KOPT-K1 (cell line): Measurements from ENCODE around the gene COX10.
"Not testable (repeated sequence)": the region's sequence is repeated elsewhere in the genome, so short reads cannot be mapped to it uniquely, and the experiment has no call there.

ENCODE experiments used
- H3K27ac ChIP-seq: fragments of 200-600 bp; sonication (generic); 2 replicates; pipeline ENCODE4 v1.5.1; 2016; ENCODE audit warnings: antibody characterized with exemption, mild to moderate bottlenecking, low read depth, low read length; ENCODE audit not compliant: poor library complexity, severe bottlenecking
- H3K36me3 ChIP-seq: fragments of 200-600 bp; sonication (generic); 2 replicates; pipeline ENCODE4 v1.5.1; 2017; ENCODE audit warnings: antibody characterized with exemption, mild to moderate bottlenecking, low read length, moderate library complexity; ENCODE audit not compliant: insufficient read depth
- H3K9me3 ChIP-seq: fragments of 200-600 bp; sonication (generic); 2 replicates; pipeline ENCODE4 v1.5.1; 2017; ENCODE audit warnings: antibody characterized with exemption, low read length, mild to moderate bottlenecking; ENCODE audit not compliant: insufficient read depth, poor library complexity, severe bottlenecking

The COX10 gene

DNA sequence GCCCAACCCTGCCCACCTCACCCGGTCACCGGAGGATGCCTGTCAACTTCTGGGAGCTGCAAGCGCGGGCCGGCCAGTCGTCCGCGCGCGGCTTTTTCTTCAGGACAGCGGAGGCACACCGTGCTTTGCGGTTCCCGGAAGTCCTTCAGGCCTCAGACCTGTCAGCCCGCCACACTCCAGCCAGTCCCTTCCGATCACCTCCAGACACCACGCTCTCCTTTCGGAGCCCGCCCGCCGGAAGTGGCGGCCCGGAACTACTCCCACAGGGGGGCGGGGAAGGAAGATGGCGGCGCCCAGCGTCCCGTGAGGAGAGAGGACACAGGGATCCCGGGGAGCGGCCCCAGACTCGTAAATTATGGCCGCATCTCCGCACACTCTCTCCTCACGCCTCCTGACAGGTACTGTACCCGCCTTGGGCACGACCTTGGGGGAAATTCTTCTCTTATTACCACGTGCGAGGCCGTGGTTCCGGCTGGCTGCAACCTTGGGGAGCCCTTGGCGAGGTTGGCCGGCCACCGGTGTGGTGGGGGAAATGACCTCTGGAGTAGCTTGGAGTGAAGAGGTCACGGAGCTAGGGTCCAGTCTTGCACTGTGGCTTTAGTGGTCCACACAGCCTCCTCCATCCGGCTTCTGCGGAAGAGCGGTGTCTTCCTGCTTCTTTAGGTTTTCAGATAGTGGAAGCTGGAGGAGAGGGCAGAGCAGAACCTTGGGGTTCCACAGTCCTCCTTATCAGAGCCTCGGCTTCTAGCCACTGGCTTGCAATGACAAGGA, at the start of gene COX10:
TSS of gene COX10 (plus strand) at position 254 of the 771 bp plus-strand sequence. CDS start at position 356, 102 bp downstream.
- Histone ChIP-seq H3K27ac (peak within 1 kb of the TSS; percentile 78), H3K36me3 (peaks cover 36% of the 10 kb centered on the region), H3K9me3 (peaks cover 25% of the 10 kb centered on the region)

DNA sequence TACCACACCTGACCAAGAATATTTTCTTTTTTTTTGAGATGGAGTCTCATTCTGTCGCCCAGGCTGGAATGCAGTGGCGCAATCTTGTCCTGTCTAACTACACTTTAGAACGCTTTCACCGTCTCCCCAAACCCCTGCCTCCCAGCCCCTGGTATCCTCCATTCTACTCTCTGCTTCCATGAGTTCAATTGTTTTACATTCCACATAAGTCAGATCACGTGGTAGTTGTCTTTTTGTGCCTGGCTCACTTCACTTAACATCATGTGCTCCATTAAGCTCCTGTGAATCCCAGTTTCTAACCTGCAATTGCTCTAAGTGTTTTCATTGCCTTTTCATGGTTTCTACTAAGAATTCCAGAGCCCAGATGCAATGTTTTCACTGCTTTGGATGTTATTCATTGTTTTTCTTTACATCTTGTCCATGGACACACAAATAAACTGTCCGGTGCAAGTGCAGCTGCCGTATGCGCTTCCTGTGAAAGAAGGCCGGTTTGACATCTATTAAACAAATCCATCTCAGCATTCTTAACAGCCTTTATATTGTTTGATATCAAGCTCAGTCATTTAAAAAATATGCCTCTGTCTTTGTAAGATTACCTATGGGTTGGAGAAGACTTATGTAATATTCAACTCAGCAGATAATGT, 47.5 kb upstream of the COX10 start:
- not testable (repeated sequence) for H3K9me3 ChIP-seq, H3K36me3 ChIP-seq, H3K27ac ChIP-seq

DNA sequence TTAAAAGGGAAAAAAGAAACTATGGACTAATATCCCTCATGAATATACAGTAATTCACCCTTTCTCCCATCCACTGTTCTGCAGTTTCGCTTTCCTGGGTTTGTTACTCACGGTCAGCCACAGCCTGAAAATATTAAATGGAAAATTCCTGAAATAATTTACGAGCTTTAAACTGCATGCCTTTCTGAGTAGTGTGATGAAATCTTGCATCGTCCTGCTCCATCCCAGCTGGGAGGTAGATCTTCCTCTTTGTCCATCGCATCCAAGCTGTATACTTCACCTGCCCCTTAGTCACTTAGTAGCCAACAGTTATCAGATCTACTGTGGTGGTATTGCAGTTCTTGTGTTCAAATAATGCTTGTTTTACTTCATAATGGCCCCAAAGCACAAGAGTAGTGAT, 39.5 kb upstream of the COX10 start:
- H3K9me3 ChIP-seq, H3K27ac ChIP-seq: not testable (repeated sequence)
- peaks cover 45% of the 10 kb centered on the region for H3K36me3 ChIP-seq

DNA sequence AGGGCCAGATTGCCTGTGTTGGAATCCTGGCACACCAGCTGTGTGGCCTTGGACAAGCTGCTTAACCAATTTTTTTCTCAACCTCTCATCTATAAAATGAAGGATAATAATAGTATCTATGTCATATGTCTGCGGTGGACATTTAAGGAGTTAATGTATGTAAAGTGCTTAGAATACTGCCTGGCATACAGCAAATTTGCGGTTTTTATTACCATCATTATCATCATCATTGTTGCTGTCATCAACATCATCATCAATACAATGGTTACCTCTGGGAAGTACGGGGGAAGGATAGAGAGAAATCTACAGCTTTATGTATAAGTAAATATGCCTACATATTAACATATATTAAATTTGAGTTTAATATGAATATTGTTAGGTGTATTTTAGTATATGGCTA, 37.1 kb upstream of the COX10 start:
- no peak overlapping the region for H3K27ac ChIP-seq
- H3K9me3 ChIP-seq: peaks cover 4% of the 10 kb centered on the region
- peaks cover 51% of the 10 kb centered on the region for H3K36me3 ChIP-seq

DNA sequence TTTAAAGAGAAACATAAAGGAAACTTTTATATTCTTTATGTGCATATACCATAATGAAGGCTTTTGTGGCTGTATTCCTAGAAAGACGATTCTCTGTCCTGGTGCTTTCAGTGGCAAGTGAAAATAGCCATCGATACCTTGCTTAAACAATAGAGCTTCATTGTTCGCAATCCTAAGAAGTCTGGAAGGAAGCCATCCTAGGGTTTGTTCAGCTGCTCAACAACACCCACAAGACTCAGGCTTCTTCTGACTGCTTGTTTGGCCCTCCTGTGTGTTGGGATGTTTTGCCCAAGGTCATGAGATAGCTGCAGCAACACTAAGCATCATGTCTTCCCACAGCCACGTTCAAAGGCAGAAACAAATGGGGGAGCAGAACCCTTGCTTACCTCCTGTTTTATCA, 36.1 kb upstream of the COX10 start:
- Histone ChIP-seq H3K27ac (no peak overlapping the region), H3K9me3 (peaks cover 4% of the 10 kb centered on the region), H3K36me3 (peaks cover 51% of the 10 kb centered on the region)

DNA sequence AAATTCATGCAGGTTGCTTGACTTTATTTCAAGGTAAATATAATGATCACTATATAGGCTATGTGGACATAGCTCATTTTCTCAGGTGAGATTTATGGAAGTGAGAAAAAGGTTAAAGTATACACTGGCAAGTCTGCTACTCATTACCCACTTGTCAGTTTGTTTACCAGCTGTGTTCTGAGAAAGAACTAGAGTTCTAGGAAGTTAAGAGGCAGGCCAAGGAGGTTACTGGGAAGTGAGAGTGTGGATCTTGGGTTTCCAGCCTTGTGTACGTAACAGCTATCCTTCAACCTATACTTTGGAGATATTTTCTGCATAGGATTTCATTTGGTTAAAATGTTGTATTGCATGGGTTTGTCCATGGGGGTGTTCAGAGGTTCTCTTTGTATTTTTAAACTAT, 31.9 kb upstream of the COX10 start:
- no peak overlapping the region for H3K27ac ChIP-seq
- peaks cover 4% of the 10 kb centered on the region for H3K9me3 ChIP-seq
- H3K36me3 ChIP-seq: peaks cover 34% of the 10 kb centered on the region

DNA sequence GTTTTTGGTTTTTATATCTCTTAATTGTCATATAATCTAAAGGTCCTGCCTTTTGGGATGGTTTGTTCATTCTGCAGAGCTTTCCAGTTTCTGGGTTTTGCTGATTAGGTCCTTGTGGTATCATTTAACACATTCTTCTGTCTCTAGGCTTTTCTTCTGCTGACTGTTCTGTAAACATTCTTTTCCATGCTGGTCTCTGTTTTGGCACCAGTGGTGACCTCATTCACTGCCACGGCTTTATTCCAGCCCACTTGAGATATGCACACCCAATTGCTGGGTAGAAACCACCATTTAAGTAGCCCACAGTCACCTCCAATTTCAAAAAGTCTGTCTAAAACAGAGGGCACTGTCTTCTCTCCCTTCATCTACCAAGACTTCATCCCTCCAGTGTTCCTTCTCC, 31.1 kb upstream of the COX10 start:
- Histone ChIP-seq H3K9me3 (peaks cover 4% of the 10 kb centered on the region), H3K36me3 (peaks cover 26% of the 10 kb centered on the region), H3K27ac (no peak overlapping the region)

DNA sequence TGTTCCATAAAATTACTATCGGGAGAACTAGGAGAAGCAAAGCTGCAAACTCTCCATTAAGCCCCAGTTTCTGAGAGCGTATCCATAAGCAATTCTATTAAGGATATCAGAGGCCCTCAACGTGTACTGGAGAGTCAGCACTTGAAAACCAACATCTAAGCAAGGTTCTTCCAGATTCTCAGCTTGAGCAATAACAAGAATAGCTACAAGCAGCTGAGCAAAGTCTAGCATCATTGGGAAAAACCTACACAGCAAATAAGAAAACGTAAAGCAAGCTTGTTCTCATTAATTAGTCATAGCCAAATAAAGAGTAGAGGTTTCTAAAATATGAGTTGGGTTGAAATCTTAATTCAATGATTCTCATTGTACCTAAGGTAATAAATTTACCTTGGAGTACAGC, 26.9 kb upstream of the COX10 start:
- Histone ChIP-seq H3K36me3 (peaks cover 9% of the 10 kb centered on the region; the same call in 1 of the 2 replicates), H3K27ac (no peak overlapping the region), H3K9me3 (no peaks in the 10 kb centered on the region)

DNA sequence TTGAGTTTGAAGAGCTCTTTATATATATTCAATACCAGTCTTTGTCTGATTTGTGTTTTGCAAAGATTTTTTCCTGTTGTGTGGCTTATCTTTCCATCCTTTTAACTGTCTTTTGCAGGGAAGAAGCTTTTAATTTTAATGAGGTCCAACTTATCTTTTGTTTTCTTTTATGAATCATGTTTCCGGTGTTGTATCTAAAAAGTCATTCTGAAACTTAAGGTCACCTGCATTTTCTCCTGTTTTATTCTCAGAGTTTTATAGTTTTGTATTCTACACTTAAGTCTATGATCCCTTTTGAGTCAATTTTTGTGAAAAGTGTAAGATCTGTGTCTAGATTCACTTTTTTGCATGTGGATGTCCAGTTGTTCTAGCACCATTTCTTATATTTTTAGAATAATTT, 24.6 kb upstream of the COX10 start:
- H3K27ac ChIP-seq: no peak overlapping the region
- H3K9me3 ChIP-seq: no peaks in the 10 kb centered on the region
- peaks cover 4% of the 10 kb centered on the region; the same call in 1 of the 2 replicates for H3K36me3 ChIP-seq

DNA sequence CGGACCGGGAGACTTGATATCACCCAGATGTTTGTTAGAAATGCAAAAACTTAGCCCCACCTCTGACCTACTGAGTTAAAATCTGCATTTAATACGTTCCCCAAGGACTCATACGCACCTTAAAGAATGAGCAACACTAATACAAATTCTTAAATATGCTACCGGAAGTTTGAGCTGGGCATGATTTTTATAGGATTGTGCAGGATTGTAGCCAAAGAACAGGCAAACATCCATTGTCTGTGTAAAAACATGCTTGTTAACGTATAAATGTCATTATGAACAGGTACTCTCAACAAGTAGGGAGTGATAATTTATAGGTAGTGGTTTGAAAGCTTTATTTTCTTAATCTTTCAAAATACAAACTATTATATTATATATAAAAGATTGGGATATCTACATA, 22.3 kb upstream of the COX10 start:
- Histone ChIP-seq H3K27ac (no peak overlapping the region), H3K36me3 (peaks cover 14% of the 10 kb centered on the region), H3K9me3 (no peaks in the 10 kb centered on the region)

DNA sequence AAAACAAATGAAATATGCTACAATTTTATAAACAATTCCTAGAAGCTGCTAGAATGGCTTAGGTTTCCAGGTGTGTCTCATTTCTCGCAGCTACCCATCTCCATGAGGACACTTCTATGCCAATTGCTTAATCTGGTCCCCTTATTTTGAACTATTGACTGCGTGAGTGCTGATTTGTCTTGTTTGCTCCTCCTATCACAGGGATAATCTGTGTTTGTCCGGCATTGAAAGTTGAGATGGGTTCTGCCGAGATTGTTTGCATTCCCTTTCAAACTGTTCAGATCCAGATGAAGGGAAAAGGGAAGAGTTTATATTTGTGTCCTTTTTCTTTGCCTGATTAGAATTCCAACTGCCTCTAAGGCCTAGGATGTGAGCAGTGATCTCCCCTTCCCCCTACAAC, 21.7 kb upstream of the COX10 start:
- Histone ChIP-seq H3K9me3 (no peaks in the 10 kb centered on the region), H3K36me3 (peaks cover 14% of the 10 kb centered on the region), H3K27ac (no peak overlapping the region)

DNA sequence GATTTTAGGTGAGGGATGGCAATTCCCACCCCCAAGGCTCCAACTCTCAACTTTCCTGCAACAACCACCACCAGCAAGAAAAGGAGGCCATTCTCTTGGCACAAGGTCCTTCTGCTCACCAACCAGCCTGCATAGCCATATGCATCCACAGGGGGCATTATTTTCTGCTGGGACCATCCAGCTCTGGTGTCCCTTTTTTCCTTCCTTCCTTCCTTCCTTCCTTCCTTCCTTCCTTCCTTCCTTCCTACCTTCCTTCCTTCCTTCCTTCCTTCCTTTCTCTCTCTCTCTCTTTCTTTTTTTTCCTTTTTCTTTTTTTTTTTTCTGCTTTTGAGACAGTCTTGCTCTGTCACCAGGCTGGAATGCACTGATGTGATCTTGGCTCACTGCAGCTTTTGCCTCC, 21.1 kb upstream of the COX10 start:
- Histone ChIP-seq H3K36me3 (peaks cover 16% of the 10 kb centered on the region), H3K27ac (no peak overlapping the region), H3K9me3 (no peaks in the 10 kb centered on the region)

DNA sequence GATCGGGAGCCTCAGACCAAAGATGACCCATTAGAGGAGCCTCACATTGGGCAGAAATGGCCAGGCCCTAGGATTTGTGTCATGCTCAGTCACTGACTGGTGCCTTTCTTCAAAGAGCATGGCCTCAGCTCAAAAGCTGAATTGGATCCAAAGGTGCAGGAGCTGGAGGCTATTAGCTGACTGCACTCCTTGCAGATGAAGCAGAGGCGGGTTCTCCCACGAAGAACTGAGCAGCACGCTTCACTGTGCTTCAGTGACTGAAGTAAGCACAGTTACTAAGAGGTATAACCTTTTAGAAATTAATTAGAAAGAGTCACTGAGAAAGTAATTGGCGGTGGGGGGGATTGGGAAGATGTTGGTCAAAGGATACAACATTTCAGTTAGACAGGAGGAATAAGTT, 18.7 kb upstream of the COX10 start:
- H3K27ac ChIP-seq: no peak overlapping the region

DNA sequence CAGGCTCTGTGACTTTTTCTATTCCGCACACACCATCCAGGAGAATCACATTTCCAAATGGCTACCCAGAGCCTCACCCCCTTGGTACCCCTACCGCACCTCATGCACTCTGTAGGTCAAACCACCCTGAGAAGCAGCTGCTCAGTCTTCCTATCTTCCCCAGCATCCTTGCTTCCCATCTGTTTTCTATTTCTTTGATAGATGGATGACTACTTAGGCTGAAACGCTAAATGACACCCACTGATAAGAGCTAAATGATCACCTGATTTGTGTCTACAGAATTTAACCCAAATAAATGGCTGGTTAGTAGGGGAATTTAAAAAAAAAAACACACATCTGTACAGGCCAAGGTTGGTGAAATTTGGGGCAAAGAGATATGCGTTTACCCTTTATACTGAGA, 17.6 kb upstream of the COX10 start:
- H3K36me3 ChIP-seq: peaks cover 32% of the 10 kb centered on the region
- no peak overlapping the region for H3K27ac ChIP-seq
- H3K9me3 ChIP-seq: no peaks in the 10 kb centered on the region

More for the DNA sequence above, 18.7 kb upstream of the COX10 start:
- Histone ChIP-seq H3K9me3 (no peaks in the 10 kb centered on the region), H3K36me3 (peaks cover 21% of the 10 kb centered on the region)

DNA sequence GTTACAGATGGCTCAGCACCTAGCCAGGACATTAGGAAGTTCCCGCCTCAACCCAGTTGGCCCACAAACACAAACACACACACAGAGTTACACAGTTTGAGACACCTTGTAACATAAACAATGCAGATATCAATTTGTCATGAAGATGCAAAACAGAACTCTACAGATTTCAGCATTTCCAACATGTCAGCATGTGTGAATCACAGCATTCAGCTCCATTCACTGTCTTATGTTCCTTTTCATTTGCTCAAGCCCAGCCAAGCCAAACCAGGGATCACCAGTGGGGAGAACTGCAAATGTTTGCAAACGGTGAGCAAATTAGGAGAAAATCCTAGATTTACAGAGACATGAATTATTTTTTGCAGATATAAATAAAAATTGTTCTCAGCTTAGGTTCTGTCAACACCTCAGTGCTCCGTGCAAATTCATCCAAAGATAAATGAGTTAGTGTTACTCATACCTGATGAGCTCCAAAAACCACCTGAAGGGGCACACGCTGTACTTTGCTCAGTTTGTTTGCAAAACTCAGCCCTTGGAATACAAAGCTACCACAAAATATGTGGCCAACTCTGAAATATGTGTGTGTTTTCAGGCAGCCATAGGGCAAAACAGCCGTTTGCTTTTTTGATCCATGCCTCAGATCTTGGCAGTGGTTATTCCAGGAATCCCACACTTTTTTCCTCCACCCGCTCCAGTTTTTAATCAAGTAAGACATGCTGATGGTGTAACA, 16.3 kb upstream of the COX10 start:
- Histone ChIP-seq H3K27ac (no peak overlapping the region), H3K9me3 (no peaks in the 10 kb centered on the region), H3K36me3 (peaks cover 39% of the 10 kb centered on the region)
